Naive thymus-derived CD4-positive, alpha-beta T cell (primary cell): ENCODE results near the gene TIMM22. TPM values are rescaled to one million over a fixed set of nuclear protein-coding genes. Genes with fewer than 3 reads are reported as not detected.

Experiments
- ATAC-seq: fragments of 150-1000 bp; cut with Tn5 transposase; 2 replicates; pipeline ENCODE4 v1.10.0; 2021; ENCODE audit warnings: mild to moderate bottlenecking, moderate library complexity
- CTCF ChIA-PET: fragments of 350-600 bp; sonication (Branson Sonifier 250); formaldehyde crosslinking; loops from one replicate; lab custom pipeline; 2021; ENCODE audit warnings: antibody characterized with exemption; lab: Charles Lee
- POLR2A ChIA-PET: fragments of 350-600 bp; sonication (Branson Sonifier 250); formaldehyde crosslinking; loops from one replicate; lab custom pipeline; 2021; ENCODE audit warnings: antibody characterized with exemption, inconsistent platforms; lab: Charles Lee
- DNase-seq, 9 donors: peaks; one replicate each; pipeline versions ENCODE4 v3.0.0 to v3.0.0-alpha.2; 2020 to 2022; ENCODE audit warnings: mixed read lengths in 1 of 9
- H3K27ac ChIP-seq: one replicate; pipeline ENCODE4 v1.7.0; 2013; ENCODE audit warnings: mild to moderate bottlenecking, low read depth, low read length, moderate library complexity
- H3K27me3 ChIP-seq, 2 donors: one replicate each; pipeline ENCODE4 v1.7.0; 2013; ENCODE audit warnings: low read length in 2 of 2, mild to moderate bottlenecking in 2 of 2, moderate library complexity in 2 of 2; ENCODE audit not compliant: control insufficient read depth in 2 of 2, insufficient read depth in 2 of 2
- H3K36me3 ChIP-seq, 3 experiments: 1 replicate in 2 of 3; 2 replicates in 1 of 3; pipeline ENCODE4 v1.7.0; 2013; ENCODE audit warnings: low read length in 3 of 3, mild to moderate bottlenecking in 3 of 3, moderate library complexity in 1 of 3; ENCODE audit not compliant: insufficient read depth in 3 of 3, control insufficient read depth in 2 of 3
- H3K4me1 ChIP-seq, 2 donors: one replicate each; pipeline ENCODE4 v1.7.0; 2013; ENCODE audit warnings: low read length in 2 of 2, mild to moderate bottlenecking in 2 of 2, moderate library complexity in 1 of 2; ENCODE audit not compliant: control insufficient read depth in 2 of 2, insufficient read depth in 2 of 2
- H3K4me3 ChIP-seq: 2 replicates; pipeline ENCODE4 v1.7.0; 2013; ENCODE audit warnings: mild to moderate bottlenecking, low read length
- H3K9me3 ChIP-seq, 3 experiments: 1 replicate in 2 of 3; 2 replicates in 1 of 3; pipeline ENCODE4 v1.7.0; 2013; ENCODE audit warnings: low read length in 3 of 3; ENCODE audit not compliant: control insufficient read depth in 2 of 3
- H3K27ac Mint-ChIP-seq, 9 donors: one replicate each; pipeline ENCODE4 v1.8.0; 2020 to 2022; ENCODE audit warnings: mixed read lengths in 9 of 9, mild to moderate bottlenecking in 8 of 9, moderate library complexity in 5 of 9, inconsistent platforms in 2 of 9
- H3K27me3 Mint-ChIP-seq, 5 donors: one replicate each; pipeline ENCODE4 v1.8.0; 2021 to 2022; ENCODE audit warnings: mixed read lengths in 5 of 5, mild to moderate bottlenecking in 1 of 5
- H3K36me3 Mint-ChIP-seq, 5 donors: one replicate each; pipeline ENCODE4 v1.8.0; 2020 to 2022; ENCODE audit warnings: mixed read lengths in 5 of 5, mild to moderate bottlenecking in 3 of 5, inconsistent platforms in 1 of 5
- H3K4me1 Mint-ChIP-seq, 7 donors: one replicate each; pipeline ENCODE4 v1.8.0; 2020 to 2022; ENCODE audit warnings: mixed read lengths in 7 of 7, mild to moderate bottlenecking in 3 of 7, inconsistent platforms in 1 of 7
- H3K4me3 Mint-ChIP-seq, 10 donors: one replicate each; pipeline ENCODE4 v1.8.0; 2020 to 2022; ENCODE audit warnings: mild to moderate bottlenecking in 10 of 10, mixed read lengths in 10 of 10, moderate library complexity in 6 of 10, inconsistent platforms in 2 of 10
- H3K9me3 Mint-ChIP-seq, 11 donors: one replicate each; pipeline ENCODE4 v1.8.0; 2020 to 2022; ENCODE audit warnings: mixed read lengths in 11 of 11, mild to moderate bottlenecking in 4 of 11, inconsistent platforms in 1 of 11, moderate library complexity in 1 of 11
- intact Hi-C, 2 donors: fragments of 100-400 bp; cut with micrococcal nuclease; formaldehyde crosslinking; loops; one replicate each; pipeline ENCODE4 v1.15.1; 2023
- polyA plus RNA-seq, 2 donors: library from polyadenylated mRNA; unstranded; fragments of 300-500 nt; fragmentation: Illumina TruSeq; gene quantifications; one replicate each; pipeline ENCODE4 v1.2.3, GENCODE V29; 2021
- total RNA-seq, 6 experiments: library from RNA in 5 of 6; stranded (reverse) in 5 of 6; gene quantifications; 1 replicate in 5 of 6; 2 replicates in 1 of 6; pipeline ENCODE4 v1.2.3 and lab custom pipeline; 2021 to 2026

Gene TIMM22
- total and polyA plus RNA-seq, 7 experiments from 2014 or later: 8.3 to 27.9 (median 13.0) TPM

DNA sequence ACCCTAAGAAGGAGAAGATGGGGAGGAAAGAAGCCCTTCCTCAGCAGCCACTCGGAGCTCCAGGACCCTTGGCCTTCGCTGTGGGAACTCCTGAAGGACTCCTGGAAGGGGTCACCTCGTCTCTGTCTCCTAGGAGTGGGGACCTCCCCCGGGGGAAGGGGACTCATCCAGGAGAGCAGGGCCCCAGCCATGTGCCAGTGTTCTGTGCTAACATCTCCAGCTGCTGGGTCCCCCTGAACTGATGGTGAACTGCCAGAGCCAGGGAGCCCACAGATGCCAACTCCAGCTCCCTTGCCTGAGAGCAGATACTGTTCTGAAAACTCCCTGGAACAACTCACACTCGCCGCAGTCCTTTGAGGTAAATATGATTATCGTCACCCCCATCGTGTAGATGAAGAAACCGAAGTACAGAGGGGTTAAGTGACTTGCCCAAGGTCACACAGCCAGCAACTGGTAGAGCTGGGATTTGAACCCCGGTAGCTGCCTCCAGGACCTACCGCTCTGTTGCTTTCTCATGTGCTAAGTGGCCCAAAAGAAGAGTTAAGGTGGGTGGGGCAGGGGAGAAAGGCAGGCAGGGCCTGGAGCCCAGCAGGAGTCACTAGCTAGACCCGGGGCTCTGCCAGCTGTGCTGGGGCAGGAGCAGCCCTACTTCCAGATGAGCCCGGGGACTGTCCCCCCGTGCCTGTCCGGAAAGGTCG, 10.5 kb downstream of the TIMM22 start:
- H3K4me1 Mint-ChIP-seq: peaks cover 6 to 13% (median 10%) of the 10 kb centered on the region in 7 donors
- no peak overlapping the region for H3K4me3 Mint-ChIP-seq
- peak overlapping the region in 2 of 9 donors; percentile 30 to 38 for H3K27ac Mint-ChIP-seq
- Histone ChIP-seq H3K27ac (no peak overlapping the region), H3K36me3 (peaks cover 0 to 97% (median 13%) of the 10 kb centered on the region in 3 experiments), H3K9me3 (no peaks in the 10 kb centered on the region), H3K27me3 (no peaks in the 10 kb centered on the region), H3K4me3 (no peak overlapping the region), H3K4me1 (no peaks in the 10 kb centered on the region)
- no peaks in the 10 kb centered on the region for H3K9me3 Mint-ChIP-seq
- ATAC-seq (no peak), DNase-seq (no peak)
- H3K27me3 Mint-ChIP-seq: no peaks in the 10 kb centered on the region
- intact Hi-C loops: no loop called here
- peaks cover 0 to 5% (median 5%) of the 10 kb centered on the region in 5 donors for H3K36me3 Mint-ChIP-seq
- ChIA-PET POLR2A (interaction anchor here (0.5 to 2.1 kb wide), 2 partner anchors 8 to 10 kb away, joined by 4 to 8 read pairs; partner anchors contain the start of gene TIMM22), CTCF (no interaction called here)

GRCh38 chr17:1008008-1008761, 11.3 kb downstream of the TIMM22 start:
- Histone ChIP-seq H3K4me3 (no peak overlapping the region), H3K36me3 (peaks cover 0 to 97% (median 13%) of the 10 kb centered on the region in 3 experiments), H3K27ac (no peak overlapping the region), H3K9me3 (no peaks in the 10 kb centered on the region), H3K27me3 (no peaks in the 10 kb centered on the region), H3K4me1 (no peaks in the 10 kb centered on the region)
- Mint-ChIP-seq H3K9me3 (no peaks in the 10 kb centered on the region), H3K27ac (peak overlapping the region in 1 of 9 donors; percentile 43), H3K4me3 (no peak overlapping the region), H3K36me3 (peaks cover 0 to 5% (median 5%) of the 10 kb centered on the region in 5 donors), H3K4me1 (peaks cover 6 to 13% (median 10%) of the 10 kb centered on the region in 7 donors), H3K27me3 (no peaks in the 10 kb centered on the region)
- ATAC-seq (no peak), DNase-seq (no peak)
- CTCF ChIA-PET: no interaction called here
- intact Hi-C loops: no loop called here
- POLR2A ChIA-PET: interaction anchor here (0.7 to 2.1 kb wide), 2 partner anchors 11 to 226 kb away, joined by 4 to 8 read pairs; partner anchors contain the start of genes MRM3 and TIMM22

- no peak overlapping the region for H3K4me3 Mint-ChIP-seq
- H3K36me3 Mint-ChIP-seq: peaks cover 0 to 5% (median 5%) of the 10 kb centered on the region in 5 donors
- no peak overlapping the region for H3K27ac Mint-ChIP-seq
- no peak overlapping the region for H3K4me3 ChIP-seq
- H3K4me1 ChIP-seq: no peaks in the 10 kb centered on the region
- no peaks in the 10 kb centered on the region for H3K27me3 Mint-ChIP-seq
- ChIA-PET CTCF (no interaction called here), POLR2A (interaction anchor here (0.6 kb wide), 1 partner anchor 106 kb away, joined by 5 read pairs; no protein-coding TSS in a partner anchor)
- H3K9me3 Mint-ChIP-seq: no peaks in the 10 kb centered on the region
- H3K27ac ChIP-seq: no peak overlapping the region
- ATAC-seq (no peak), DNase-seq (no peak)
- no peaks in the 10 kb centered on the region for H3K27me3 ChIP-seq
- H3K36me3 ChIP-seq: peaks cover 0 to 89% (median 13%) of the 10 kb centered on the region in 3 experiments
- intact Hi-C loops: no loop called here
- H3K9me3 ChIP-seq: no peaks in the 10 kb centered on the region
- peaks cover 6 to 13% (median 10%) of the 10 kb centered on the region in 7 donors for H3K4me1 Mint-ChIP-seq
These were observed 12.5 kb downstream of the TIMM22 start for GRCh38 chr17:1009229-1010085.

DNA sequence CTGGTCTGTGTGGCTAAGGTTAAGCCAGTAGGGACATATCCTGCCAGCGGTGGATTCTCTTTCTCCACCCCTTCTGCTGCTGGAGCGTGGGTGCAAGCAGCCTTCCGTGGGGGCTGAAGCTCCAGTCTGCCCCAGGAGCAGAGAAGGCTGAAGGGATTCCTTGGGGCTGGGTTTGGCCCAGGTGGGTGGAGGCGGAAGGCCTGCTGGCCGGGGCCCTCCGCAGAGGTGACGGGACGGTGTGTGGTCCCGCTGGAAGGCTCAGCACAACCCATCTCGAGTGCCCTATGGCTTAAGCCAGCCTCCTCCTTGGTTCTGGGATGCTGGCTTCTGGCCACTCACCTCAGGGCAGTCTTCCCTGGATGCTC, 13.1 kb downstream of the TIMM22 start:
- Histone ChIP-seq H3K4me3 (no peak overlapping the region), H3K27ac (no peak overlapping the region), H3K4me1 (no peaks in the 10 kb centered on the region), H3K27me3 (no peaks in the 10 kb centered on the region), H3K36me3 (peaks cover 0 to 83% (median 7%) of the 10 kb centered on the region in 3 experiments), H3K9me3 (no peaks in the 10 kb centered on the region)
- ChIA-PET POLR2A (no interaction called here), CTCF (no interaction called here)
- Mint-ChIP-seq H3K36me3 (peaks cover 0 to 5% (median 5%) of the 10 kb centered on the region in 5 donors), H3K4me3 (no peak overlapping the region), H3K27ac (no peak overlapping the region), H3K27me3 (no peaks in the 10 kb centered on the region), H3K9me3 (no peaks in the 10 kb centered on the region), H3K4me1 (peaks cover 3 to 10% (median 8%) of the 10 kb centered on the region in 7 donors)
- ATAC-seq (no peak), DNase-seq (no peak)
- intact Hi-C loops: no loop called here

DNA sequence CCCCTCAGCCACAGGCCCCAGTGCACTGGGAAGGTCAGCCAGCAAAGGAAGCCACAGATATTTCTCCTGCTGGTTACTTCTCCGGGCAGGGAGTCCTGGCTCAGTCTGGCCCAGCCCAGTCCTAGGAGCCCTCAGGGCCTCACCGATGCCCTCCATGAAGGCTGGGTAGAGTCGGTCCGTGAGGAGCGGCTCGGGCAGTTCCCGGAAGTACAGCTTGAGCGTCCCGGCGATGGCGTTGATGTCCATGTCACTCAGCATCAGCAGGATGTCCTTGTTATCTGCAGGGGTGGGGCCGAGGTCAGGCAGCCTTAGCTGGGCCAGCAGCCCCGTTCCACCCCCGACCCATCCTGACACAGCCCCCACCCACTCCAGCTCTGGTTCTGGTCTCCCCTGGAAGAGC, 13.7 kb downstream of the TIMM22 start:
- Histone ChIP-seq H3K9me3 (no peaks in the 10 kb centered on the region), H3K36me3 (peaks cover 0 to 79% (median 7%) of the 10 kb centered on the region in 3 experiments), H3K4me1 (no peaks in the 10 kb centered on the region), H3K27me3 (no peaks in the 10 kb centered on the region), H3K27ac (no peak overlapping the region), H3K4me3 (no peak overlapping the region)
- no peak for DNase-seq
- Mint-ChIP-seq H3K27ac (no peak overlapping the region), H3K36me3 (peaks cover 0 to 5% (median 0%) of the 10 kb centered on the region in 5 donors), H3K27me3 (no peaks in the 10 kb centered on the region), H3K4me3 (no peak overlapping the region), H3K4me1 (peaks cover 0 to 5% (median 3%) of the 10 kb centered on the region in 7 donors), H3K9me3 (no peaks in the 10 kb centered on the region)
- CTCF ChIA-PET: interaction anchor here (0.6 kb wide), 1 partner anchor 309 kb away, joined by 4 read pairs; no protein-coding TSS in a partner anchor
- intact Hi-C loops: no loop called here
- POLR2A ChIA-PET: no interaction called here
- ATAC-seq: no peak

DNA sequence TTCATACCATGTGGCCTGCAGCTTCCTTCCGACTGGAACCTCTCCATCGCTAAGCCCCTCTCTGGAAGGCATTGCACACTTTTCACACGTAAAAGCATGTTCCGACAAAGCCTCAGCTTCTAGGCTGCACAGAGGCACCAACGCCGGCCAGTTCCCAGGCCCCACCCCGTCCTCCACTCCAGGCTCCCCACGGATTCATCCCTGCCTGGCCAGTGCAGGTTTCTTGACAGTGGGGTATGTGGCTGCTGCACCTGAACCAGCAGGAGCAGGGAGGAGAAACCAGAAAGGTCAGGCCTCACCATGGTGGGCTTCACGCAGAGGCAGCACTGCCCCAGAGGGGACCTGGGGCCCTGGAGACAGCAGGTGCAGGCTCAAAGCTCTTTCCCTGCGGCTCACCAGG, 14.2 kb downstream of the TIMM22 start:
- Histone ChIP-seq H3K27me3 (no peaks in the 10 kb centered on the region), H3K4me3 (no peak overlapping the region), H3K27ac (no peak overlapping the region), H3K9me3 (no peaks in the 10 kb centered on the region), H3K36me3 (peaks cover 0 to 73% (median 7%) of the 10 kb centered on the region in 3 experiments), H3K4me1 (no peaks in the 10 kb centered on the region)
- CTCF ChIA-PET: no interaction called here
- DNase-seq (no peak), ATAC-seq (no peak)
- no peaks in the 10 kb centered on the region for H3K27me3 Mint-ChIP-seq
- H3K36me3 Mint-ChIP-seq: peaks cover 0 to 5% (median 0%) of the 10 kb centered on the region in 5 donors
- intact Hi-C loops: no loop called here
- no peaks in the 10 kb centered on the region for H3K4me1 Mint-ChIP-seq
- POLR2A ChIA-PET: no interaction called here
- no peaks in the 10 kb centered on the region for H3K9me3 Mint-ChIP-seq
- H3K4me3 Mint-ChIP-seq: no peak overlapping the region
- no peak overlapping the region for H3K27ac Mint-ChIP-seq
